Hematopoietic multipotent progenitor cell (in vitro differentiated cells): ENCODE data around the gene CSK. TPM values are rescaled to one million over a fixed set of nuclear protein-coding genes. Genes with fewer than 3 reads are reported as not detected.

ENCODE experiments used
- DNase-seq, 3 donors: peaks; one replicate each; pipeline ENCODE4 v3.0.0-alpha.2; 2011 to 2015; ENCODE audit warnings: low read depth in 2 of 3, low spot score in 2 of 3
- total RNA-seq: library from RNA; depleted of rRNA; stranded (reverse); fragments of >200 nt; gene quantifications from one replicate; pipeline ENCODE4 v1.2.3, GENCODE V29; 2012

The CSK gene
- total RNA-seq, 1 donor = 118 TPM

GRCh38 chr15:74799856-74800558 lies 18.1 kb downstream of the CSK start:
- peak in 2 of 3 donors; percentile 85 to 89 for DNase-seq

DNA sequence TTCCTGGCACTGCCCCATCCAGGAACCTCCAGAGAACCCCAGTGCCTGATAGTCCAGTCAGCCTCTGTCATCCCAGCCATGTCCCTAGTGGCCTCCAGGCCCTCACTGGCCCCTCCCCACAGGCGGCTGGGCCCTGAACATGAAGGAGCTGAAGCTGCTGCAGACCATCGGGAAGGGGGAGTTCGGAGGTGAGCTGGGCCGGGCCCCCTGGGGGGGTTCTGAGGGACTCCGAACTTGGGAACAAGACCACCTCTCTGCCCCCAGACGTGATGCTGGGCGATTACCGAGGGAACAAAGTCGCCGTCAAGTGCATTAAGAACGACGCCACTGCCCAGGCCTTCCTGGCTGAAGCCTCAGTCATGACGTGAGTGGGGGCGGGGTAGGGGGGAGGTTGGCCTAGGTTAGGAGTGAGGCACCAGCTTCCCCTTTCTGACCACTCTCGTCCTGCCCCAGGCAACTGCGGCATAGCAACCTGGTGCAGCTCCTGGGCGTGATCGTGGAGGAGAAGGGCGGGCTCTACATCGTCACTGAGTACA lies 18.7 kb downstream of the CSK start:
- no peak for DNase-seq

- DNase-seq = no peak
These were observed 19.6 kb downstream of the CSK start for GRCh38 chr15:74801311-74801997.

GRCh38 chr15:74802290-74802689 lies 20.4 kb downstream of the CSK start:
- no peak for DNase-seq

GRCh38 chr15:74802862-74803447 lies 21.1 kb downstream of the CSK start:
- DNase-seq = no peak

GRCh38 chr15:74804935-74805334 lies 23.1 kb downstream of the CSK start:
- DNase-seq = no peak

- no peak for DNase-seq
These were observed 25.4 kb downstream of the CSK start for GRCh38 chr15:74807282-74807681.

- no peak for DNase-seq
These were observed 26.4 kb downstream of the CSK start for GRCh38 chr15:74808078-74808839.

DNA sequence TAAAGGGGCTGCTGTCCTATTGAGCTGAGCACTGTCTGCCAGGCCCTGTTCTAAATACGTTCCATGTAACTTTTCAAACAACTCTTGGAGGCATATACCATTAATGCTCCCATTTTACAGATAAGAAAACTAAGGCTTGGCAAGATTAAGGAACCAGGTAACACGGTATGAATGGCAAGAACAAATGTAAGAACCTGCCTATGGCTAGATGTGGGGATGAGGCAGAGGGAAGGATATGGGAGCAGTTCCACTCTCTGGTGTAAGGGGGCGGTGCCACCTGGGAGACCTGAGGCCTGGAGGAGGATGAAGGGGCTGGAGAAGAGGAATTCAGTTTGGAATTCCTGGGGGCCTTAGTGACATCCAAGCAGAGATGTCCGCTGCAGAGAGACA lies 27.0 kb downstream of the CSK start:
- no peak for DNase-seq

DNA sequence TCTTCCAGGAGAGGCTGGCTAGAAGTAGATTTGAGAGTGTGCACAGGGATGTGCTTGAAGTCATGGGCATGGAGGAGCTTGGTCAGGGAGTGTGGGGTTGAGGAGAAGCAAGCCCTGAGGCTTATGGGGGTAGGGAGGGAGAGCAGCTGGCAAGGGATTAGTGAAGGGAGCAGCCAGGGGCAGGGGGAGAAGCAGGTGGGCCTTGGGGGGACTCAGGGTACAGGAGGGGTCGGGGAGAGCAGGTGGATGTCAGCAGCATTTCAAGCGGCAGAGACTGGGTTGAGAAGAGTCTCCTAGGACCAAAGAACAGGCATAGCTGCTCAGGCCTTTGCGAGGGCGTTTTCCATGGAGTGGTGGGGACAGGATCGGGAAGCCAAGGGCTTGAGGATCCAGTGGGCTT lies 27.4 kb downstream of the CSK start:
- DNase-seq = no peak

GRCh38 chr15:74809956-74810355 lies 28.1 kb downstream of the CSK start:
- DNase-seq = no peak

DNA sequence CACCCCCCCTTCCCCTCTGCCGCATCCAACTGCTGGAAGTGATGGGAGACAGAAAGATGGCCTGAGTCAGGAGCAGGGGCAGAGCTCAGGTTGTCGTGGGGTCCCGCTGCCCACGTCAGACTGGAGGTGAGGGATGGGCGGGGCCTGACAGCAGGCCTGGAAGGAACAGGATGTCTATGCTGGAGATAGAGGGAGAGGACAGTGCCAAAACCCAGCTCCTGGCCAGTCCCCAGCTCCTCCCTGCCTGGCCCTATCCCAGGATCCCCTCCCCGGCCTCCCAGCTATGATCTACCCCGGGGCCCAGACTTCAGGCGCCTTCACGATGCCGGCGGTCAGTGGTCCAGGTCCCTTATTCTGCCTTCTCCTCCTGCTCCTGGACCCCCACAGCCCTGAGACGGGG lies 30.7 kb downstream of the CSK start, which contains the start of gene LMAN1L:
Gene LMAN1L (plus strand): TSS at position 303 of the 400 bp plus-strand sequence. CDS start 20 bp downstream, at position 323.
- DNase-seq = no peak

GRCh38 chr15:74815121-74815934 lies 33.4 kb downstream of the CSK start:
- no peak for DNase-seq

DNA sequence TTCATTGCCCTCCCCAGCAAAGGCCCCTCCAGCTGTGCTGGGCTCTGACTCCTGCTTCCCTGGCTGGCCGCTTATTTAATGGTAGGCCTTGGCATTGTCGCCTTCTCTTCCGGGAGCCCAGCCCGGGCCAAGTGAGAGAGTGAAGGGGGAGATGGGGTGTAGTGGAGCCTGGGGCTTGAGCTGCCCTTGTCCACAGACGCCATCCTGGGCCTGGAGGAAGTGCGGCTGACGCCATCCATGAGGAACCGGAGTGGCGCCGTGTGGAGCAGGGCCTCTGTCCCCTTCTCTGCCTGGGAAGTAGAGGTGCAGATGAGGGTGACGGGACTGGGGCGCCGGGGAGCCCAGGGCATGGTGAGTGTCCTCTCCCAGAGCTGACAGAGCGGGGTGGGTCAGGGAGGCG lies 34.1 kb downstream of the CSK start:
- DNase-seq = no peak

GRCh38 chr15:74816624-74817369 lies 34.9 kb downstream of the CSK start:
- DNase-seq = no peak

- DNase-seq = no peak
These were observed 35.5 kb downstream of the CSK start for GRCh38 chr15:74817370-74817737.

GRCh38 chr15:74820056-74820455 lies 38.2 kb downstream of the CSK start:
- DNase-seq = no peak

GRCh38 chr15:74821091-74821789 lies 39.4 kb downstream of the CSK start:
- no peak for DNase-seq

- no peak for DNase-seq
These were observed 39.9 kb downstream of the CSK start for GRCh38 chr15:74821790-74822158.
